K562 (cell line): ENCODE measurements around the gene ADSS2. TPM values are rescaled to one million over a fixed set of nuclear protein-coding genes. Genes with fewer than 3 reads are reported as not detected.

Experiments
- ATAC-seq: fragments of 200-7000 bp; cut with Tn5 transposase; 3 replicates; pipeline ENCODE4 v1.9.1; 2020; ENCODE audit warnings: moderate library complexity
- BruUV-seq: library from RNA; stranded (reverse); fragments of 400-500 nt; replicated peaks from 2 replicates; lab custom pipeline; 2021; lab: Mats Ljungman, UMichigan
- CTCF ChIA-PET: fragments of 300-600 bp; formaldehyde crosslinking; extraction: SDS; loops from one replicate; lab custom pipeline; 2021; ENCODE audit warnings: low intra/inter-chr PET ratio; lab: Yijun Ruan, JAX
- POLR2A ChIA-PET: fragments of 300-600, 350-650 bp; sonication (Branson Sonifier 250); formaldehyde crosslinking; extraction: SDS; loops from one replicate; lab custom pipeline; 2021; ENCODE audit warnings: antibody characterized with exemption, inconsistent platforms; lab: Yijun Ruan, JAX
- DNase-seq, 4 experiments: peaks; one replicate each; pipeline versions ENCODE4 v3.0.0 to v3.0.0-alpha.2; 2011 to 2018; ENCODE audit warnings: low spot score in 3 of 4, mixed read lengths in 3 of 4; ENCODE audit errors: extremely low read depth in 1 of 4
- FAIRE-seq: peaks from 2 replicates; lab custom pipeline; 2011; peaks lifted over from hg19 to GRCh38; lab: Jason Lieb, UNC
- H2AFZ ChIP-seq: 2 replicates; pipeline ENCODE4 v1.6.0; 2011; ENCODE audit warnings: low read depth, low read length, control low read depth, inconsistent platforms
- H3K27ac ChIP-seq: fragments of 200-600 bp; 3 replicates; pipeline ENCODE4 v1.8.0; 2011; ENCODE audit warnings: low read depth, mild to moderate bottlenecking, control low read depth, inconsistent platforms, low read length, moderate library complexity, mixed read lengths; ENCODE audit errors: extremely low read depth
- H3K27me3 ChIP-seq, 2 experiments: fragments of 300-600 bp in 1 of 2; 2 replicates in 1 of 2; 3 replicates in 1 of 2; pipeline versions ENCODE4 v1.6.0 to v1.8.0; 2011; ENCODE audit warnings: inconsistent platforms in 2 of 2, low read length in 2 of 2, mild to moderate bottlenecking in 1 of 2, mixed read lengths in 1 of 2, moderate library complexity in 1 of 2; ENCODE audit not compliant: control insufficient read depth in 2 of 2, insufficient read depth in 2 of 2
- H3K36me3 ChIP-seq: fragments of 300-600 bp; 3 replicates; pipeline ENCODE4 v1.8.0; 2011; ENCODE audit warnings: mild to moderate bottlenecking, low read length, inconsistent platforms; ENCODE audit not compliant: control insufficient read depth, insufficient read depth
- H3K4me1 ChIP-seq, 2 experiments: fragments of 200-600 bp in 1 of 2; replicated peaks in 1 of 2; 2 replicates in 1 of 2; 3 replicates in 1 of 2; pipeline versions ENCODE4 v1.5.1 to v1.8.0; 2011; ENCODE audit warnings: inconsistent platforms in 2 of 2, low read length in 2 of 2, mild to moderate bottlenecking in 1 of 2, mixed read lengths in 1 of 2, moderate library complexity in 1 of 2; ENCODE audit not compliant: control insufficient read depth in 2 of 2, insufficient read depth in 2 of 2
- H3K4me2 ChIP-seq: 2 replicates; pipeline ENCODE4 v1.6.1; 2011; ENCODE audit warnings: low read length, control low read depth, inconsistent platforms, mixed read lengths; ENCODE audit not compliant: insufficient read depth
- H3K4me3 ChIP-seq: fragments of 200-600 bp; sonication (generic), shearing (Covaris generic); 2 replicates; pipeline ENCODE4 v1.5.1; 2016; ENCODE audit warnings: control low read depth, inconsistent platforms
- H3K79me2 ChIP-seq: fragments of 200-600 bp; 3 replicates; pipeline ENCODE4 v1.8.0; 2011; ENCODE audit warnings: low read length, inconsistent platforms; ENCODE audit not compliant: control insufficient read depth, insufficient read depth
- H3K9ac ChIP-seq, 2 experiments: 2 replicates each; pipeline versions ENCODE4 v1.6.0 to v1.6.1; 2011; ENCODE audit warnings: low read depth in 2 of 2, low read length in 2 of 2, control low read depth in 1 of 2, inconsistent platforms in 1 of 2, mild to moderate bottlenecking in 1 of 2, mixed read lengths in 1 of 2; ENCODE audit not compliant: insufficient read depth in 1 of 2
- H3K9me1 ChIP-seq: one replicate; pipeline ENCODE4 v1.6.0; 2011; ENCODE audit warnings: inconsistent platforms, mild to moderate bottlenecking, low read length, moderate library complexity; ENCODE audit not compliant: control insufficient read depth, insufficient read depth
- H3K9me3 ChIP-seq: replicated peaks from 2 replicates; pipeline ENCODE4 v1.5.1; 2011; ENCODE audit warnings: low read depth, low read length, inconsistent platforms; ENCODE audit not compliant: control insufficient read depth, insufficient read depth
- H4K20me1 ChIP-seq: replicated peaks from 2 replicates; pipeline ENCODE4 v1.6.1; 2011; ENCODE audit warnings: low read length, inconsistent platforms, mixed read lengths; ENCODE audit not compliant: control insufficient read depth, insufficient read depth
- MCM3 ChIP-seq: fragments of 450-650 bp; IDR thresholded peaks from 2 replicates; pipeline ENCODE4 v1.6.1; 2016
- POLR2A ChIP-seq: fragments of 450-650 bp; conservative IDR thresholded peaks from 2 replicates; pipeline ENCODE4 v1.6.1; 2016
- POLR3A ChIP-seq: IDR thresholded peaks from 2 replicates; pipeline ENCODE4 v1.6.1; 2011; ENCODE audit warnings: borderline replicate concordance, mild to moderate bottlenecking, moderate library complexity; ENCODE audit not compliant: insufficient read length, insufficient read depth; ENCODE audit errors: extremely low read depth
- PRPF4 ChIP-seq: fragments of 200-400 bp; formaldehyde crosslinking; IDR thresholded peaks from one replicate; pipeline ENCODE4 v1.6.1; 2017; ENCODE audit warnings: low read length, low read depth, mild to moderate bottlenecking; ENCODE audit not compliant: insufficient read depth, poor library complexity, severe bottlenecking
- ZNF174 ChIP-seq: fragments of 250-450 bp; sonication (Bioruptor Pico); IDR thresholded peaks from 2 replicates; pipeline ENCODE4 v1.4.0; 2020; ENCODE audit warnings: mild to moderate bottlenecking
- ZNF224 ChIP-seq: sonication (generic); formaldehyde crosslinking; IDR thresholded peaks from 2 replicates; pipeline ENCODE4 v1.8.0; 2022; ENCODE audit warnings: mild to moderate bottlenecking, missing genetic modification reagents
- ZNF717 ChIP-seq: fragments of 250-450 bp; sonication (Bioruptor Pico); IDR thresholded peaks from 2 replicates; pipeline ENCODE4 v1.5.0; 2021
- ZNF764 ChIP-seq: fragments of 250-450 bp; sonication (Bioruptor Pico); IDR thresholded peaks from 2 replicates; pipeline ENCODE4 v1.4.0; 2020; ENCODE audit warnings: low read depth, mild to moderate bottlenecking, moderate library complexity
- WGBS: fragments of 100-300 bp; shearing (Covaris generic); methylation state at CpG from one replicate; pipeline ENCODE4 v1.1.6; 2016; ENCODE audit warnings: low coverage, mixed read lengths; ENCODE audit not compliant: insufficient coverage; ENCODE audit errors: missing lambda C conversion rate; 5-methylcytosine and 5-hydroxymethylcytosine counted together
- in situ Hi-C: fragments of 300-500 bp; cut with MboI; formaldehyde crosslinking; loops from 4 replicates; pipeline ENCODE4 v1.15.0; 2018; ENCODE audit warnings: inconsistent platforms, mixed read lengths
- intact Hi-C: fragments of 100-400 bp; cut with micrococcal nuclease; formaldehyde crosslinking; loops from 2 replicates; pipeline ENCODE4 v1.14.2; 2022
- polyA plus RNA-seq, 8 experiments: library from polyadenylated mRNA; depleted of rRNA in 4 of 8; stranded (reverse) in 5 of 8; unstranded in 3 of 8; fragments of >200 nt; fragmentation: Nextera tagmentation in 2 of 8; fragmentation: Illumina TruSeq in 1 of 8; extraction: Ambion mirVana in 2 of 8; extraction: Trizol in 1 of 8; gene quantifications; 2 replicates each; pipeline versions ENCODE4 v1.2.1 to v1.2.3, GENCODE V29; 2011 to 2014; ENCODE audit warnings: inconsistent platforms in 1 of 8, missing spikeins in 1 of 8
- total RNA-seq, 7 experiments: library from RNA; depleted of rRNA in 6 of 7; stranded (reverse); fragments of >200 nt in 6 of 7; fragmentation: Illumina TruSeq in 2 of 7; extraction: Trizol in 2 of 7; gene quantifications; 2 replicates each; pipeline versions ENCODE4 v1.2.1 to v1.2.3, GENCODE V29; 2011 to 2021; ENCODE audit warnings: low replicate concordance in 1 of 7
- TF ChIP-seq, protein P1 (sequence below), 2 experiments: fragments of 450-650 bp in 1 of 2; sonication (generic) in 1 of 2; formaldehyde crosslinking in 1 of 2; IDR thresholded peaks in 1 of 2; conservative IDR thresholded peaks in 1 of 2; 2 replicates each; pipeline versions ENCODE4 v1.6.1 to v1.8.1; 2016 to 2023; ENCODE audit warnings: mild to moderate bottlenecking in 2 of 2, moderate library complexity in 2 of 2, inconsistent platforms in 1 of 2, missing genetic modification reagents in 1 of 2

Gene ADSS2
- total and polyA plus RNA-seq, 9 of the 15 experiments (the other 6 are each of a cell fraction or from before 2014, with no cell fraction given) = 8.8 to 63.8 (median 59.4) TPM

DNA sequence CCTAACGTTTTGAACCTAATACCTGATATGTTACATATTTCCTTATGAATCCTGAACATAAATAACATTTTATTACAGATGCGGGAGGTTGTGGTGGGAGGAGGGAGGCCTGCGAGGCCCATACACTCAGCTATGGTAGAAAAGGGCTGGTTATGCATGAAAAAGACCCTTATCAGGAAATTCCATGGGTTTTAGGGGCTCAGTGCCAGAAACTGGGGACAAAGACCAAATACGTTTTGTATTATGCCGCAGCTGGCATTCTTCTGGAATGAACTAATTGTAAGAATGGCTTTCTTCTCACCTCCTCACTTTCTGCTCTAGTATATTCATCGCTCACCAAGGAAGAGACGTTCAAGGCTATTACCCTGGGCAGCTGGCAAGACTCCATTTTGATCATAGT, 76.7 kb downstream of the ADSS2 start:
- TF ChIP-seq POLR2A (no peak), ZNF764 (no peak), PRPF4 (no peak), MCM3 (no peak), POLR3A (no peak), ZNF224 (no peak), ZNF174 (CRISPR knock-in tag) (no peak), ZNF717 (CRISPR knock-in tag) (no peak)
- TF ChIP-seq, protein P1, sequence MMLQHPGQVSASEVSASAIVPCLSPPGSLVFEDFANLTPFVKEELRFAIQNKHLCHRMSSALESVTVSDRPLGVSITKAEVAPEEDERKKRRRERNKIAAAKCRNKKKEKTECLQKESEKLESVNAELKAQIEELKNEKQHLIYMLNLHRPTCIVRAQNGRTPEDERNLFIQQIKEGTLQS (IDR thresholded peaks at IDR 0.05) = no peak
- TF ChIP-seq, protein P1 (CRISPR knock-in tag; conservative IDR thresholded peaks at IDR 0.05) = no peak
- Histone ChIP-seq H3K9me1 (no peaks in the 10 kb centered on the region), H3K36me3 (no peaks in the 10 kb centered on the region), H3K27ac (no peak overlapping the region), H3K4me3 (no peak overlapping the region), H3K9ac (no peak overlapping the region), H3K27me3 (no peaks in the 10 kb centered on the region), H3K4me1 (peaks cover 6 to 9% of the 10 kb centered on the region in 2 experiments; a peak in 4 of 5 replicates), H2AFZ (no peak overlapping the region), H4K20me1 (no peaks in the 10 kb centered on the region), H3K9me3 (no peaks in the 10 kb centered on the region), H3K4me2 (no peak overlapping the region), H3K79me2 (no peaks in the 10 kb centered on the region)
- FAIRE-seq (no peak), ATAC-seq (no peak), DNase-seq (no peak)
- no TSS peak for BruUV-seq
- intact Hi-C loops (no loop called here), in situ Hi-C loops (no loop called here)
- CTCF ChIA-PET = no interaction called here
- POLR2A ChIA-PET = no interaction called here
- 72% methylated on average over 7 of the region's 7 CpGs for WGBS
